Smooth muscle cell of bladder (primary cell): ENCODE results near the gene ACOT2. TPM values are rescaled to one million over a fixed set of nuclear protein-coding genes. Genes with fewer than 3 reads are reported as not detected.

Experiments
- total RNA-seq: library from RNA; depleted of rRNA; stranded (reverse); fragments of >200 nt; gene quantifications from 2 replicates; pipeline ENCODE4 v1.2.3, GENCODE V29; 2014

ACOT2 gene
- 29.3 and 38.5 TPM in 2 replicates for total RNA-seq

DNA sequence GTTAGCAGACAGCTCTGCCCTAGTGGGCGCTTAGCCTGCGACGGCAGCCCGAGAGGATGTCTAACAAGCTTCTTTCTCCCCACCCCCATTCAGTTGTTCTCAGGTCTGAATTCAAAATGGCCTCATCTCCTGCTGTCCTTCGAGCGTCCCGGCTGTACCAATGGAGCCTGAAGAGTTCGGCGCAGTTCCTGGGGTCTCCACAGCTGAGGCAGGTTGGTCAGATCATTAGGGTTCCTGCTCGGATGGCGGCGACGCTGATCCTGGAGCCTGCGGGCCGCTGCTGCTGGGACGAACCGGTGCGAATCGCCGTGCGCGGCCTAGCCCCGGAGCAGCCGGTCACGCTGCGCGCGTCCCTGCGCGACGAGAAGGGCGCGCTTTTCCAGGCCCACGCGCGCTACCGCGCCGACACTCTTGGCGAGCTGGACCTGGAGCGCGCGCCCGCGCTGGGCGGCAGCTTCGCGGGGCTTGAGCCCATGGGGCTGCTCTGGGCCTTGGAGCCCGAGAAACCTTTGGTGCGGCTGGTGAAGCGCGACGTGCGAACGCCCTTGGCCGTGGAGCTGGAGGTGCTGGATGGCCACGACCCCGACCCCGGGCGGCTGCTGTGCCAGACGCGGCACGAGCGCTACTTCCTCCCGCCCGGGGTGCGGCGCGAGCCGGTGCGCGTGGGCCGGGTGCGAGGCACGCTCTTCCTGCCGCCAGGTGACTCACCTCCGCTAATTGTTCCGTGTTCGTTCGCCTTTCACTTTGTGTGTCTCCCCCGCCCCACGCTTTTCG lies at the start of gene ACOT2:
Gene ACOT2 (plus strand): TSS at position 29 of the 774 bp plus-strand sequence. CDS start 28 bp downstream, at position 57.

GRCh38 chr14:73591690-73592449 lies 22.9 kb downstream of the ACOT2 start, which contains the start of gene ACOT4:
TSS of gene ACOT4 (plus strand) at chr14:73591873. CDS start at chr14:73591960, 87 bp downstream.

GRCh38 chr14:73612339-73613045 lies 43.5 kb downstream of the ACOT2 start, which contains the start of gene ACOT6:
TSS of gene ACOT6 (plus strand) at chr14:73612517. CDS start at chr14:73612572, 55 bp downstream.

Other genes with a start within 250 kb of the ACOT2 start
- 19.2 and 24.5 TPM in 2 replicates for gene NUMB, start 110.7 kb upstream of the ACOT2 start, total RNA-seq
- 13.2 and 13.5 TPM in 2 replicates for gene RIOX1, start 78.3 kb upstream of the ACOT2 start, total RNA-seq
- 4.8 and 8.4 TPM in 2 replicates for gene ACOT1, start 32.1 kb upstream of the ACOT2 start, total RNA-seq
- gene HEATR4, start 10.3 kb upstream of the ACOT2 start, total RNA-seq = 0.09 TPM in 1 of 2 replicates, not detected in the other
- 0.43 and 0.46 TPM in 2 replicates for gene ACOT4, start 22.7 kb downstream of the ACOT2 start, total RNA-seq
- gene ACOT6, start 43.3 kb downstream of the ACOT2 start, total RNA-seq = not detected in 2 replicates
- gene DNAL1, start 75.8 kb downstream of the ACOT2 start, total RNA-seq = 7.1 and 8.0 TPM in 2 replicates
- gene PNMA1, start 145.2 kb downstream of the ACOT2 start, total RNA-seq = 9.0 and 10.0 TPM in 2 replicates